SK-N-SH (cell line): Measurements from ENCODE around the gene BIN2. TPM values are rescaled to one million over a fixed set of nuclear protein-coding genes. Genes with fewer than 3 reads are reported as not detected.

Experiments
- CTCF ChIA-PET: fragments of 300-600, 350-600 bp; formaldehyde crosslinking; extraction: SDS; loops from one replicate; lab custom pipeline; 2021; lab: Yijun Ruan, JAX
- POLR2A ChIA-PET: fragments of 350-600 bp; sonication (Branson Sonifier 250); formaldehyde crosslinking; extraction: SDS; loops from one replicate; lab custom pipeline; 2020; ENCODE audit warnings: antibody characterized with exemption, inconsistent platforms; lab: Yijun Ruan, JAX
- DNase-seq: peaks from one replicate; pipeline ENCODE4 v3.0.0; 2012
- H2AFZ ChIP-seq: fragments of 200-600 bp; sonication (generic); 2 replicates; pipeline ENCODE4 v1.8.1; 2016; ENCODE audit warnings: antibody characterized with exemption, mild to moderate bottlenecking, low read depth
- H3F3A ChIP-seq: fragments of 200-600 bp; sonication (generic); replicated peaks from 2 replicates; pipeline ENCODE3; 2016; ENCODE audit warnings: antibody characterized with exemption, mild to moderate bottlenecking; ENCODE audit not compliant: insufficient read depth
- H3K27ac ChIP-seq, 2 experiments: fragments of 200-500 bp in 1 of 2; fragments of 200-600 bp in 1 of 2; sonication (Bioruptor generic) in 1 of 2; sonication (generic), shearing (Covaris generic) in 1 of 2; 2 replicates each; pipeline versions ENCODE4 v1.5.1 to v1.6.1; 2014 to 2016; ENCODE audit warnings: low read depth in 2 of 2, inconsistent platforms in 1 of 2, low read length in 1 of 2, mild to moderate bottlenecking in 1 of 2, mixed read lengths in 1 of 2
- H3K27me3 ChIP-seq: fragments of 200-600 bp; sonication (generic), shearing (Covaris generic); 2 replicates; pipeline ENCODE4 v1.6.1; 2016; ENCODE audit warnings: mixed run types; ENCODE audit not compliant: insufficient read depth
- H3K36me3 ChIP-seq, 2 experiments: fragments of 200-500 bp in 1 of 2; fragments of 200-600 bp in 1 of 2; sonication (Bioruptor generic) in 1 of 2; sonication (generic) in 1 of 2; replicated peaks in 1 of 2; 2 replicates each; pipeline versions ENCODE3 to v1.5.1; 2014 to 2016; ENCODE audit warnings: low read length in 1 of 2, mild to moderate bottlenecking in 1 of 2; ENCODE audit not compliant: insufficient read depth in 2 of 2, control insufficient read depth in 1 of 2
- H3K4me1 ChIP-seq, 2 experiments: fragments of 200-500 bp in 1 of 2; fragments of 200-600 bp in 1 of 2; sonication (Bioruptor generic) in 1 of 2; sonication (generic), shearing (Covaris generic) in 1 of 2; 2 replicates each; pipeline versions ENCODE4 v1.5.1 to v1.6.1; 2014 to 2016; ENCODE audit warnings: low read depth in 1 of 2, low read length in 1 of 2, mixed run types in 1 of 2; ENCODE audit not compliant: insufficient read depth in 2 of 2, control insufficient read depth in 1 of 2
- H3K4me2 ChIP-seq: fragments of 200-600 bp; sonication (generic), shearing (Covaris generic); 2 replicates; pipeline ENCODE4 v1.6.1; 2017; ENCODE audit warnings: mixed run types
- H3K4me3 ChIP-seq, 2 experiments: fragments of 200-500 bp in 1 of 2; fragments of 200-600 bp in 1 of 2; sonication (Bioruptor generic) in 1 of 2; sonication (generic), shearing (Covaris generic) in 1 of 2; 2 replicates each; pipeline versions ENCODE4 v1.5.1 to v1.8.1; 2014 to 2016; ENCODE audit warnings: low read depth in 2 of 2, inconsistent platforms in 1 of 2, low read length in 1 of 2, mild to moderate bottlenecking in 1 of 2, mixed read lengths in 1 of 2, moderate library complexity in 1 of 2
- H3K79me2 ChIP-seq: fragments of 200-600 bp; sonication (generic); 2 replicates; pipeline ENCODE4 v1.8.1; 2017; ENCODE audit warnings: mild to moderate bottlenecking; ENCODE audit not compliant: insufficient read depth
- H3K9ac ChIP-seq: fragments of 200-600 bp; sonication (generic); 2 replicates; pipeline ENCODE4 v1.6.1; 2017; ENCODE audit warnings: mixed run types
- H3K9me2 ChIP-seq: fragments of 200-600 bp; sonication (generic); 2 replicates; pipeline ENCODE4 v1.6.1; 2017; ENCODE audit warnings: mixed run types
- H3K9me3 ChIP-seq: fragments of 200-600 bp; sonication (generic); 2 replicates; pipeline ENCODE4 v1.6.1; 2017; ENCODE audit warnings: mixed run types, mild to moderate bottlenecking, moderate library complexity
- H4K20me1 ChIP-seq: fragments of 200-600 bp; sonication (generic); 2 replicates; pipeline ENCODE4 v1.6.1; 2017; ENCODE audit warnings: mild to moderate bottlenecking, mixed run types; ENCODE audit not compliant: insufficient read depth
- CHD2 ChIP-seq: fragments of 150-350 bp; IDR thresholded peaks from 2 replicates; pipeline ENCODE4 v1.6.1; 2018; ENCODE audit warnings: low read length; ENCODE audit not compliant: partially characterized antibody
- NFIC ChIP-seq: IDR thresholded peaks from 2 replicates; pipeline ENCODE4 v1.4.0; 2012; ENCODE audit warnings: borderline replicate concordance
- NRF1 ChIP-seq: IDR thresholded peaks from 2 replicates; pipeline ENCODE4 v1.6.1; 2012; ENCODE audit warnings: low read depth, mild to moderate bottlenecking, low read length
- POLR2AphosphoS5 ChIP-seq: IDR thresholded peaks from 2 replicates; pipeline ENCODE4 v1.6.1; 2012; ENCODE audit warnings: low read depth, low read length
- RAD21 ChIP-seq: IDR thresholded peaks from 2 replicates; pipeline ENCODE4 v1.6.1; 2012; ENCODE audit warnings: mild to moderate bottlenecking, low read length
- RXRA ChIP-seq: IDR thresholded peaks from 2 replicates; pipeline ENCODE4 v1.4.0; 2012; ENCODE audit warnings: low read depth, mild to moderate bottlenecking, borderline replicate concordance
- SMC3 ChIP-seq: IDR thresholded peaks from 2 replicates; pipeline ENCODE4 v1.6.1; 2012; ENCODE audit warnings: low read depth, low read length, improper control_type of control experiment
- TEAD4 ChIP-seq: IDR thresholded peaks from 2 replicates; pipeline ENCODE4 v1.4.0; 2012; ENCODE audit warnings: mild to moderate bottlenecking, borderline replicate concordance; ENCODE audit not compliant: insufficient read depth
- WGBS: methylation state at CpG from one replicate; pipeline ENCODE4 v1.1.6; 2017; ENCODE audit warnings: low lambda C conversion rate; 5-methylcytosine and 5-hydroxymethylcytosine counted together
- polyA plus RNA-seq, 3 experiments: library from polyadenylated mRNA; depleted of rRNA; stranded (reverse); fragments of >200 nt; gene quantifications; 2 replicates each; pipeline ENCODE4 v1.2.3, GENCODE V29; 2012
- TF ChIP-seq, protein P1 (sequence below): fragments of 150-350 bp; IDR thresholded peaks from 2 replicates; pipeline ENCODE4 v1.6.1; 2017; ENCODE audit warnings: antibody characterized with exemption, low read length, low read depth, borderline replicate concordance
- TF ChIP-seq, protein P2 (sequence below): IDR thresholded peaks from 2 replicates; pipeline ENCODE4; 2012

The BIN2 gene
- polyA plus RNA-seq, 1 of the 3 experiments (the other 2 are of a cell fraction) = not detected

DNA sequence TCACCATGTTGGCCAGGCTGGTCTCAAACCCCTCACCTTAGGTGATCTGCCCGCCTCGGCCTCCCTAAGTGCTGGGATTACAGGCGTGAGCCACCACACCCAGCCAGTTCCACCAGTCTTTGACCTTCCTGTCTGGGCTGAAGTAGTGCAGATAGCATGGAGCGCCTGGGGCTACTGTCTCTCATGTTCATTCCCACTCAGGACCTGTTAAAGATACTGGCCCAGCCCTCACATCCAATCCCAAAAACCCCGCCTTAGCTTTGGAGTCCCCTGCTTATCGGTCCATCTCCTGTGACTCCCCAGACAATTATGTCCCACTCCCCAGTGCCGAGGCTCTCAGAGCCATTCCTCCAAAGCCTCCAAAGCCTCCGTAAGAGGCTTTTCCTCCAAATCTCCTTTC, 34.5 kb upstream of the BIN2 start:
- POLR2A ChIA-PET = no interaction called here
- DNase-seq = no peak
- Histone ChIP-seq H3K4me3 (no peak overlapping the region), H3K79me2 (no peaks in the 10 kb centered on the region), H3K9ac (no peak overlapping the region), H3K4me1 (peaks cover 0 to 9% of the 10 kb centered on the region in 2 experiments; a peak in 1 of 4 replicates), H3F3A (no peaks in the 10 kb centered on the region), H3K27me3 (no peaks in the 10 kb centered on the region), H3K36me3 (no peaks in the 10 kb centered on the region), H3K9me3 (no peaks in the 10 kb centered on the region), H3K27ac (no peak overlapping the region), H4K20me1 (no peaks in the 10 kb centered on the region), H3K4me2 (no peak overlapping the region), H3K9me2 (no peaks in the 10 kb centered on the region), H2AFZ (no peak overlapping the region)
- TF ChIP-seq RAD21 (no peak), NFIC (no peak), SMC3 (no peak), TEAD4 (no peak), RXRA (no peak), NRF1 (no peak), CHD2 (no peak)
- WGBS = 96% methylated on average over 8 of the region's 8 CpGs
- CTCF ChIA-PET = interaction anchor here (1.5 kb wide), 2 partner anchors 10 to 61 kb away, joined by 4 read pairs; no protein-coding TSS in a partner anchor

DNA sequence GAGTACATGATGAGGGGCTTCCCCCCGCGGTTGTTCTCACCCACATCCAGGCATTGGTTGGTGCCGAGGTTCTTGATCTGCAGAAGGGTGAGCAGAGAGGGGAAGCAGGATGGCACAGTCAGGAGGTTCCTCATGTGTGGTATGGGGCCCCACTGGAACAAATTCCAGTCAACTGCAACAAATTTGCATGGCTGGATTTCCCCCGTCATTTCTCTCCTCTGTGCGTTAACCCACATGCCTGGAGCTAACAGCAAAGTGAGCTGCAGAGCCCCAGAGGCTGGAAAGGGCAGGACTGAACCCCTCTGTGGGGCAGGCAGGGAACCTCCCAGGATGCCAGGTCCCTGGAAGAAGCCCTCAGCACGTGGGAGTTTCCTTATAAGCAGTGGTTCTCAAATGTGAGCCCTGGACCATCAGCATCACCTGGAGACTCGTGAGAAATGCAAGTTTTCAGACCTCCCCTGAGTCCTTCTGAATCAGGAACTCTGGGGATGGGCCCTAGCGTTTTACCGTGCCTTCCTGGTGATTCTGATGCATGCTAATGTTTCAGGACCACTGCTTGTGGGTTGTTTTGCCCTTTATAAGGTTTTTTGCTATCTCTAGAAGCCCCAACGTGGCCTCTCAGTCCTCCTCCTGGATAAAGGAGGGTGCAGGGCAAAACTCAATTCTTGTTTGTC, 33.5 kb upstream of the BIN2 start:
- H3K4me3 ChIP-seq = no peak overlapping the region
- 88% methylated on average over 7 of the region's 10 CpGs for WGBS
- no peak overlapping the region for H3K4me2 ChIP-seq
- DNase-seq = no peak
- no peak overlapping the region for H2AFZ ChIP-seq
- no peaks in the 10 kb centered on the region for H3K9me3 ChIP-seq
- no peaks in the 10 kb centered on the region for H3K79me2 ChIP-seq
- H3K27me3 ChIP-seq = no peaks in the 10 kb centered on the region
- no peaks in the 10 kb centered on the region for H4K20me1 ChIP-seq
- no peak overlapping the region for H3K27ac ChIP-seq
- no peaks in the 10 kb centered on the region for H3F3A ChIP-seq
- CTCF ChIA-PET = interaction anchor here (1.2 kb wide), 1 partner anchor 16 kb away, joined by 4 read pairs; no protein-coding TSS in a partner anchor
- no peak for TF ChIP-seq POLR2AphosphoS5
- TF ChIP-seq, protein P1, sequence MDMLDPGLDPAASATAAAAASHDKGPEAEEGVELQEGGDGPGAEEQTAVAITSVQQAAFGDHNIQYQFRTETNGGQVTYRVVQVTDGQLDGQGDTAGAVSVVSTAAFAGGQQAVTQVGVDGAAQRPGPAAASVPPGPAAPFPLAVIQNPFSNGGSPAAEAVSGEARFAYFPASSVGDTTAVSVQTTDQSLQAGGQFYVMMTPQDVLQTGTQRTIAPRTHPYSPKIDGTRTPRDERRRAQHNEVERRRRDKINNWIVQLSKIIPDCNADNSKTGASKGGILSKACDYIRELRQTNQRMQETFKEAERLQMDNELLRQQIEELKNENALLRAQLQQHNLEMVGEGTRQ = no peak
- TF ChIP-seq, protein P2, sequence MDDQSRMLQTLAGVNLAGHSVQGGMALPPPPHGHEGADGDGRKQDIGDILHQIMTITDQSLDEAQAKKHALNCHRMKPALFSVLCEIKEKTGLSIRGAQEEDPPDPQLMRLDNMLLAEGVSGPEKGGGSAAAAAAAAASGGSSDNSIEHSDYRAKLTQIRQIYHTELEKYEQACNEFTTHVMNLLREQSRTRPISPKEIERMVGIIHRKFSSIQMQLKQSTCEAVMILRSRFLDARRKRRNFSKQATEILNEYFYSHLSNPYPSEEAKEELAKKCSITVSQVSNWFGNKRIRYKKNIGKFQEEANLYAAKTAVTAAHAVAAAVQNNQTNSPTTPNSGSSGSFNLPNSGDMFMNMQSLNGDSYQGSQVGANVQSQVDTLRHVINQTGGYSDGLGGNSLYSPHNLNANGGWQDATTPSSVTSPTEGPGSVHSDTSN = no peak
- H3K4me1 ChIP-seq = peaks cover 0 to 9% of the 10 kb centered on the region in 2 experiments; a peak in 1 of 4 replicates
- no peaks in the 10 kb centered on the region for H3K9me2 ChIP-seq
- no peak overlapping the region for H3K9ac ChIP-seq
- H3K36me3 ChIP-seq = no peaks in the 10 kb centered on the region
- POLR2A ChIA-PET = no interaction called here
